ENCODE results near the gene POFUT1.
"Not testable (repeated sequence)": the region's sequence is repeated elsewhere in the genome, so short reads cannot be mapped to it uniquely, and the experiment has no call there.

The POFUT1 gene

GRCh38 chr20:32207626-32208498 lies at the start of gene POFUT1, which contains the start of gene PLAGL2:
POFUT1 (plus strand) TSS chr20:32207880; CDS start chr20:32207942, 62 bp downstream.
PLAGL2 (minus strand) TSS chr20:32207743; CDS start chr20:32202178, 5,565 bp downstream.
- peak; percentile 33 for DNase-seq

DNA sequence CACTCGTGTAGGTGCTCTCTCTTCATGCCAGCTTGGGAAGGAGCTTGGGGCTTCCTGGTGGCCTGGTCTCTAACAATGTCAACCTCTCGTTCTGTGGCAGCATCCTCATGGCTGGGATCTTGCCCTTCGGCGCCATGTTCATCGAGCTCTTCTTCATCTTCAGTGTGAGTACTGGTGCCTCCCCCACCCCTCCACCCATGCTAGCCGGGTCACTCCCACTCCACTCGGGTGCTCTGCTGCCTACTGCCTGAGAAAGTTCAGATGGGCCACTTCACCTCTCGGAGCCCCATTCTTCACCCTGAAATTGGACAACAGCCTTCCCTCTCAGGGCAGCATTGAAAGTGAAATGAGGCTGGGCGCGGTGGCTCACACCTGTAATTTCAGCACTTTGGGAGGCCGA lies 49.3 kb upstream of the POFUT1 start:
- DNase-seq = no peak

GRCh38 chr20:32158943-32159660 lies 48.6 kb upstream of the POFUT1 start:
- DNase-seq = no peak

- no peak for DNase-seq
These were observed 47.9 kb upstream of the POFUT1 start for GRCh38 chr20:32159766-32160221.

GRCh38 chr20:32160341-32160740 lies 47.3 kb upstream of the POFUT1 start:
- DNase-seq = no peak

- DNase-seq = no peak
These were observed 45.3 kb upstream of the POFUT1 start for GRCh38 chr20:32162351-32162750.

- DNase-seq = no peak
These were observed 43.7 kb upstream of the POFUT1 start for GRCh38 chr20:32163951-32164350.

DNA sequence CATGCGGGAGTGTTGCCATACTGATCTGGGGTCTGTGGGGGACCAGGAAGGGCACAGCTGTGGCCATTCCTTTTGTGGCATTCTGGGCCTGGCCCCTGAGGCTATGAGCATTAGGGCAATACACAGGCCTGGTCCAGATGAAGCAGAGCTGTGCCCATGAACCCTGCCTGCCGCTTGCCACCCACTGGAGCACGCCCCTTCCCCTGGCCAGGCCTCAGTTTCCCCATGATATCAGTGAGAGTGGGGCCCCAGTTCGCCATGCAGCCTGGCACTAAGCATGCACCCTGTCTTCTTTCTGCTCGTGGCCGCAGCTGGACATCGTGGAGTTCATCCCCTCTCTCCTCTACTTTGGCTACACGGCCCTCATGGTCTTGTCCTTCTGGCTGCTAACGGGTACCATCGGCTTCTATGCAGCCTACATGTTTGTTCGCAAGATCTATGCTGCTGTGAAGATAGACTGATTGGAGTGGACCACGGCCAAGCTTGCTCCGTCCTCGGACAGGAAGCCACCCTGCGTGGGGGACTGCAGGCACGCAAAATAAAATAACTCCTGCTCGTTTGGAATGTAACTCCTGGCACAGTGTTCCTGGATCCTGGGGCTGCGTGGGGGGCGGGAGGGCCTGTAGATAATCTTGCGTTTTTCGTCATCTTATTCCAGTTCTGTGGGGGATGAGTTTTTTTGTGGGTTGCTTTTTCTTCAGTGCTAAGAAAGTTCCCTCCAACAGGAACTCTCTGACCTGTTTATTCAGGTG lies 42.5 kb upstream of the POFUT1 start:
- no peak for DNase-seq

GRCh38 chr20:32165836-32166545 lies 41.7 kb upstream of the POFUT1 start:
- no peak for DNase-seq

- no peak for DNase-seq
These were observed 40.1 kb upstream of the POFUT1 start for GRCh38 chr20:32167552-32167951.

DNA sequence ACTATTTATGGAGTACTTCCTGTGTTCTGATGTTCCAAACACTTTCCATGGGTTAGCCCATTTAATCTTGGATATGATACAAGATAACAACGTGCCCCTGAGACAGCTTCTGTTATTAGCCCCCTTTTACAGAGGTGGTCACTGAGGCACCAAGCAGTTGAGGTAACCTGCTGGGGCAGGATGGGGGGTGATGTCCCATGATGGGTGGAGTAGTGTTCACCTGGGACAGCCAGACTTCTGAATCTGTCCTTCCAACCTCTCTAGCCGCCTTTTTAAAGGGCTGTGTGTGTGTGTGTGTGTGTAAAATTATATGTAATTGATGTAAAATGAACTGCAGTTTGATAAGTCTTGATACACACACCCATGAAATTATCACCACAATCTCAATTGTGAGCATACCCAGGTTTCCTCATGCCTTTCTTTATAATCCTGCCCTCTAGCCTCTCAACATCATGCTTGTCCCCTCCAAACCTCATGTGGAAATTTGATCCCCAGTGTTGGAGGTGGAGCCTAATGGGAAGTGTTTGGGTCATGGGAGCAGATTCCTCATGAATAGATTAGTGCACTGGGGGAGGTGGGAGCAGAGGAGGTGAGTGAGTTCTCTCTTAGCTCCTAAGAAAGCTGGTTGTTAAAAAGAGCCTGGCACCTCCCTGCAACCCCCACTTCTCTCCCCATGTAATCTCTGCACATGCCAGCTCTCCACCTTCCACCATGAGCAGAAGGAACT lies 39.3 kb upstream of the POFUT1 start:
- DNase-seq = no peak

DNA sequence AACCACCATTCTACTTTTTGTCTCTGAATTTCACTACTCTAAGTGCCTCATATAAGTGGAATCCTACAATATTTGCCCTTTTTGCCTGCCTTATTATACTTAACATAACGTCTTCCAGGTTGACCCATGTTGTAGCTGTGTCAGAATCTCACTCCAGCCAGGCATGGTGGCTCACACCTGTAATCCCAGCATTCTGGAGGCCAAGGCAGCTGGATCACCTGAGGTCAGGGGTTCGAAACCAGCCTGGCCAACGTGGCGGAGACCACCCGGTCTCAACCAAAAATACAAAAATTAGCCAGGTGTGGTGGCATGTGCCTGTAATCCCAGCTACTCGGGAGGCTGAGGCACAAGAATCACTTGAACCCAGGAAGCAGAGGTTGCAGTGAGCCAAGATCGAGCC lies 30.0 kb upstream of the POFUT1 start:
- not testable (repeated sequence) for DNase-seq

- no peak for DNase-seq
These were observed 28.2 kb upstream of the POFUT1 start for GRCh38 chr20:32179515-32179914.

DNA sequence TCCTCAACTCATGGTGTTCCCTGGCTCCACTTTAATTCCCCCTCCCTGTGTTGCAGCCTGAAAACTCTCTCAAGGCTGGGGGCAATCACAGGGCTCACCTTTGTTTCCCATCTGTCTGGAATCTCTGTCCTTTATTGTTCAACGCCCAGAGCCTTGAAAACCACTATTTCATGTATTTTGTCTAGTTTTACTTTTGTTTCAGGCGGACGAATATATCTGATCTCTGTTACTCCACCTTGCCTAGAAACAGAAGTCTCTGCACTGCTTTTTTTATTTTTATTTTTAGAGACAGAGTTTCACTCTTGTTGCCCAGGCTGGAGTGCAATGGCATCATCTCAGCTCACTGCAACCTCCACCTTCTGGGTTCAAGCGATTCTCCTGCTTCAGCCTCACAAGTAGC lies 27.7 kb upstream of the POFUT1 start:
- no peak for DNase-seq

GRCh38 chr20:32181606-32182005 lies 26.1 kb upstream of the POFUT1 start:
- DNase-seq = no peak

DNA sequence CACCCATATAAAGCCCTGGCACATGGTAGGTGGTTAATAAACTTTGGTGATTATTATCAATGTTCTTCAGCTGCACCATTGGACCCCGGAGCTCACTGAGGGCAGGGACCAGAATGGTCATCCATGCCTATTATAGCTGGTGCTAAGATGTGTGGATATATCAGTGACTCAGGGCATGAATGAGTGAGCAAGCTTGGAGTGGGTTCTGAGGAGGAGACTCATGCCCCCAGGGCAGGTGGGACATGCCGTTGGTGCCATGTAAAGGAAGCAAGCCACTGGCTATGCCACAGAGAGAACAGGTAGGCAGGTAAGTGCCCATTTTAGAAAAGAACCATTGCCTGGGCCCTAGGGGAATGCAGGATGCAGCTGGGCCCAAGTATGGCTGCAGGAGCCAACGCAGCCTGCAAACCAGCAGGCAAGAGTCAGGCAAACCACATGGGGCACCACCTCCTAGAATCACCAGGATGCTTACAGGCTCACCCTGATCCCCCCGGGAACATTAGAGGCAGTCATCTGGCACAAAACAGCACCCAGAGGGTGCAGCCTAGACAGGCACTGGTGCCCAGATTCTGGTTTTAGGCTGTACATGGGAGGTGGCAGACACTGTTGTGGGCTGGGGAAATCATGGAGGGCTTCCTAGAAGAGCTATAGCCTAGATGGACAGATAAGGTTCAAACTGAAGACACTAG lies 23.6 kb upstream of the POFUT1 start:
- DNase-seq = no peak

- no peak for DNase-seq
These were observed 22.6 kb upstream of the POFUT1 start for GRCh38 chr20:32184961-32185603.

- no peak for DNase-seq
These were observed 21.2 kb upstream of the POFUT1 start for GRCh38 chr20:32186506-32186905.

GRCh38 chr20:32188376-32189122 lies 19.1 kb upstream of the POFUT1 start:
- no peak for DNase-seq

GRCh38 chr20:32189123-32189410 lies 18.6 kb upstream of the POFUT1 start:
- DNase-seq = no peak
